ENCODE data around the gene HSPA1A.
"Not testable (repeated sequence)": the region's sequence is repeated elsewhere in the genome, so short reads cannot be mapped to it uniquely, and the experiment has no call there.

HSPA1A gene

GRCh38 chr6:31811645-31812044 lies 3.7 kb upstream of the HSPA1A start:
- no peak for DNase-seq (ENCODE audit: low read depth in 2 of 2)

GRCh38 chr6:31813465-31813849 lies 1.9 kb upstream of the HSPA1A start:
- no peak for DNase-seq (ENCODE audit: low read depth in 2 of 2)

DNA sequence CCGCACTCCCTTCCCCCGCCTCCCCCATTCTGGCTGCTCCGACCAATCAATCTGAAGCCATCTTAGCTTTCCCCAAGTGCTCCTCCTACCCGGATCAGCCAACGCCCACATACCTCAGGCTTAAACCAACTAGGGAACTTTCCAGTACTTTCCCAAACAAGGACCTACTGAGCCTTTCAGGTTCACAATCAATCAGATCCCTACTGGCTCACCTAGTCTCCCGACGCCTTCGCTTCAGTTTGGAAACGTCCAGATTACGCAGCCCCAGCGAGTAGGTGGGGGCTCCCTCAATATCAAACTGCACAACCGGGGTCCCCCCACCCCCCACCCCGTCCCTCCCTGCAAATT lies 692 bp upstream of the HSPA1A start:
- peak; percentile 52 to 56 for DNase-seq (ENCODE audit: low read depth in 2 of 2)

GRCh38 chr6:31817133-31817928 lies 2.0 kb downstream of the HSPA1A start:
- not testable (repeated sequence) for DNase-seq (ENCODE audit: low read depth in 2 of 2)

GRCh38 chr6:31817929-31818511 lies 2.7 kb downstream of the HSPA1A start:
- DNase-seq (ENCODE audit: low read depth in 2 of 2): not testable (repeated sequence)

- no peak for DNase-seq (ENCODE audit: low read depth in 2 of 2)
Observed at GRCh38 chr6:31819871-31820299, 4.5 kb downstream of the HSPA1A start.

GRCh38 chr6:31820399-31820798 lies 5.1 kb downstream of the HSPA1A start:
- DNase-seq (ENCODE audit: low read depth in 2 of 2): not testable (repeated sequence)

DNA sequence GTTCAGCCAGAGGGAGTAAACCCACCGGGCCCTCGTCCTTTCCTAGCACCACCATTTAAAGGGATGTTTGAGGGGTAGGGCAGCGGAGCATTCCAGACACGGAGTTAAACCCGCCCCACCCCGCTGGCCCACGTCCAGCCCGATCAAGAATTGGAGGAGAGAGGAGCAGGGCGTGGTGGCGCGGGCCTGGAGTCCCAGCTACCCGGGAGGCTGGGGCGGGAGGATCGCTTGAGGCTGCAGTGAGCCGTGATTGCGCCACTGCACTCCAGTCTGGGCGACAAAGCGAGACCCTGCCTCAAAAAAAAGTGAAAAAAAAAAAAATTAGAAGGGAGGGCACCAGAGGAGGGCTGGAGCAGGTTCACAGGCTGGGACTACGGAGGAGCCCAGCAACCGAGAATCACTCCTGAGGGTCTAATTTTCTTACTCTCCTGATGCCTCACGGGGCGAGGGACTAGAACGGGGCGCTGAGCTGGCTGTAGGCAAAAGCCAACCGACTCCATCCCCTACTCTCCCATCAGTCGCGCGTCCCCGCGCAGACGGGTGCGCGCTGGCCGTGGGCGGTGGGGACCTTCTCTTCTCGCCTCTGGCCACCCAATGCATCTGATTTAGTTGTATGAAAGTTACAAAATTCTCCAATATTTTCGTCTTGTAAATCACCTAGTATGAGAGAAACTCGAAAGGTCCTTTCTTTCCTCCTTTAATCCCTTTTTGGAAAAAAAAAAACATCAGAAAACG lies 6.1 kb downstream of the HSPA1A start:
- peak; percentile 61 to 64 for DNase-seq (ENCODE audit: low read depth in 2 of 2)

DNA sequence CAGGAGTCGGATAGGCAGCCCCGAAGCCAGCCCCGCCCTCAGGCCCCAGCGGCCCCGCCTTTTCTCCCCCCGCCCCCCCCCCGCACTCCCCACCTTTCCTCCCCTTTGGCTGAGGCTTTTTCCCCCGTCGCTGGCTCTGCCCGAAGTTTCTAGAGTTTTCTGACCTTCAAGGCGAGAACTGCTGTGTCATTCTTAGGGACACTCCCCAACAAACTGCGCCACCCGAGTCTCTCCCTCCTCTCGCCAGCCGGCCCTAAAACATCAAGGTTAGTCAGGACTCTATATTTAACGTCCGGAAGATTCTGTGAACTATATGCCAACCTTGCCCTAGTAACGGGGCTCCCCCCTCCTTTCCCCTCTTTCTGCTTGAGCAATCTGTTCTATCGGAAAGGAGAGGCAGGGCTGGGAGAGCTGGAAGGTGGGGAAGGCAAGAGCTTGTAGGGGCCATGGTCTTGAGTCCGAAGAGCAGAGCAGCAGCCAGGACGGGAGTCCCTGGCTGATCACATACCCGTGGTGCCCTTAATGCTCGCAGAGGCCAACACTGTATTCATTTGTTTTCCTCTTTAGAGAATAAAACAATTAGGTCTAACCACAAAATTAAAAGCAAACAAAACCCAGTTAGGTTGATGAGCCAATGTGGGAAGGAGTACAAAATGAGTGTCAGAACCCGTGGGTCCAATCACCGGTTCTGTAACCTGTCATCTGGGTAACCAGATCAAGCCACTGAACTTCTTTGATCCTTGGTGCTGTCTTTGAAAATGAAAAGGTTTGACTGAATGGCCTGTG lies 6.9 kb downstream of the HSPA1A start:
- DNase-seq (ENCODE audit: low read depth in 2 of 2): peak; percentile 40 to 46

DNA sequence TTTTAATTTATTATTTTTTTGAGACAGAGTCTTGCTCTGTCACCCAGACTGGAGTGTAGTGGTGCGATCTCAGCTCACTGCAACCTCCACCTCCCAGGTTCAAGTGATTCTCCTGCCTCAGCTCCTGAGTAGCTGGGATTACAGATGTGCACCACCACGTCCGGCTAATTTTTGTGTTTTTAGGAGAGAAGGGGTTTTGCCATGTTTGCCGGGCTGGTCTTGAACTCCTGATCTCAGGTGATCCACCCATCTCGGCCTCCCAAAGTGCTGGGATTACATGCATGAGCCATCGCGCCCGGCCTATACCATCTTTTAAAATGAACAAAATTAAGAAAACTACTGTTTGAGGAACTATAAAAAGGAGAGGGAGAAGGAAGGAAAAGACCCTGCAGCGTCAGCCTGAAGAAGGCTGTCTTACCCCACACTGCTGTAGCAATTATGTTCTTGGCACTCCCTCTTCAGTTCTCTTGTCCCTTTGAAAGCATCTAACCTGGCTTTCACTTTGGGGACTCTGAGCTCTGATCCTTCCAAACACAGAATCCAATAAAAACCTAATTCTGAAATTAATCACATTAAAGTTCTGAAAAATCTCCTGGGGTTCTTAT lies 8.4 kb downstream of the HSPA1A start:
- not testable (repeated sequence) for DNase-seq (ENCODE audit: low read depth in 2 of 2)

DNA sequence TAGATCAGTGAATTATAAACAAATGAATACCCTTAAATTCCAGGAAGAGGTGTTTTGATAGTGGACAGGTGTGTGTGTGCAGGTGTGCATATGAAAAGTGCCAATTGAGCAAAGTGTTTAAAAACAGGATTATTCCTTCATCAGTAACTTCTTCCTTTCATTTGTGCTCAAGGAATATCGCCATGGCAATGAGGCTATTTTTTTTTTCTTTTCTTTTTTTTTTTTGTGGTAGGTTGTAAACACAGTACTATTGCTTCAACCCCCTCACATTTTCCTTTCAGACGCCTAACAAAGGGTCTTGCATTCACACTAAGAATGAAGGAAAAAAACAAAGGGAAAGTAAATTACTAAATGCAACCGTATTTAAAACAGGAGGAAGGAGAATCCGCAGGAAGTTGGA lies 10.2 kb downstream of the HSPA1A start:
- DNase-seq (ENCODE audit: low read depth in 2 of 2): no peak

- no peak for DNase-seq (ENCODE audit: low read depth in 2 of 2)
Observed at GRCh38 chr6:31826793-31827285, 11.5 kb downstream of the HSPA1A start.

DNA sequence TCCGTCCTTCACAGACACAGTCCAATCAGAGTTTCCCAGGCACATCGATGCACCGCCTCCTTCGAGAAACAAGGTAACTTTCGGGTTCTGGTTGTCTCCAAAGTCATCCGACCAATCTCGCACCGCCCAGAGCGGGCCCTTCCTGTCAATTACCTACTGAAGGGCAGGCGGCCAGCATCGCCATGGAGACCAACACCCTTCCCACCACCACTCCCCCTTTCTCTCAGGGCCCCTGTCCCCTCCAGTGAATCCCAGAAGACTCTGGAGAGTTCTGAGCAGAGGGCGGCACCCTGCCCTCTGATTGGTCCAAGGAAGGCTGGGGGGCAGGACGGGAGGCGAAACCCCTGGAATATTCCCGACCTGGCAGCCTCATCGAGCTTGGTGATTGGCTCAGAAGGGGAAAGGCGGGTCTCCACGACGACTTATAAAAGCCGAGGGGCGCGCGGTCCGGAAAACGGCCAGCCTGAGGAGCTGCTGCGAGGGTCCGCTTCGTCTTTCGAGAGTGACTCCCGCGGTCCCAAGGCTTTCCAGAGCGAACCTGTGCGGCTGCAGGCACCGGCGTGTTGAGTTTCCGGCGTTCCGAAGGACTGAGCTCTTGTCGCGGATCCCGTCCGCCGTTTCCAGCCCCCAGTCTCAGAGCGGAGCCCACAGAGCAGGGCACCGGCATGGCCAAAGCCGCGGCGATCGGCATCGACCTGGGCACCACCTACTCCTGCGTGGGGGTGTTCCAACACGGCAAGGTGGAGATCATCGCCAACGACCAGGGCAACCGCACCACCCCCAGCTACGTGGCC lies 12.1 kb downstream of the HSPA1A start, which contains the start of gene HSPA1B:
TSS of gene HSPA1B (plus strand) at position 453 of the 794 bp plus-strand sequence. CDS start at position 666, 213 bp downstream.
- peak; percentile 92 to 93 for DNase-seq (ENCODE audit: low read depth in 2 of 2)

DNA sequence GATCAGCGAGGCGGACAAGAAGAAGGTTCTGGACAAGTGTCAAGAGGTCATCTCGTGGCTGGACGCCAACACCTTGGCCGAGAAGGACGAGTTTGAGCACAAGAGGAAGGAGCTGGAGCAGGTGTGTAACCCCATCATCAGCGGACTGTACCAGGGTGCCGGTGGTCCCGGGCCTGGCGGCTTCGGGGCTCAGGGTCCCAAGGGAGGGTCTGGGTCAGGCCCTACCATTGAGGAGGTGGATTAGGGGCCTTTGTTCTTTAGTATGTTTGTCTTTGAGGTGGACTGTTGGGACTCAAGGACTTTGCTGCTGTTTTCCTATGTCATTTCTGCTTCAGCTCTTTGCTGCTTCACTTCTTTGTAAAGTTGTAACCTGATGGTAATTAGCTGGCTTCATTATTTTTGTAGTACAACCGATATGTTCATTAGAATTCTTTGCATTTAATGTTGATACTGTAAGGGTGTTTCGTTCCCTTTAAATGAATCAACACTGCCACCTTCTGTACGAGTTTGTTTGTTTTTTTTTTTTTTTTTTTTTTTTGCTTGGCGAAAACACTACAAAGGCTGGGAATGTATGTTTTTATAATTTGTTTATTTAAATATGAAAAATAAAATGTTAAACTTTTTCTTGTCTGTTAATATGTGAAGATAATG lies 14.4 kb downstream of the HSPA1A start:
- no peak for DNase-seq (ENCODE audit: low read depth in 2 of 2)

GRCh38 chr6:31830886-31831335 lies 15.6 kb downstream of the HSPA1A start:
- DNase-seq (ENCODE audit: low read depth in 2 of 2): no peak

GRCh38 chr6:31831350-31832215 lies 16.2 kb downstream of the HSPA1A start:
- no peak for DNase-seq (ENCODE audit: low read depth in 2 of 2)

DNA sequence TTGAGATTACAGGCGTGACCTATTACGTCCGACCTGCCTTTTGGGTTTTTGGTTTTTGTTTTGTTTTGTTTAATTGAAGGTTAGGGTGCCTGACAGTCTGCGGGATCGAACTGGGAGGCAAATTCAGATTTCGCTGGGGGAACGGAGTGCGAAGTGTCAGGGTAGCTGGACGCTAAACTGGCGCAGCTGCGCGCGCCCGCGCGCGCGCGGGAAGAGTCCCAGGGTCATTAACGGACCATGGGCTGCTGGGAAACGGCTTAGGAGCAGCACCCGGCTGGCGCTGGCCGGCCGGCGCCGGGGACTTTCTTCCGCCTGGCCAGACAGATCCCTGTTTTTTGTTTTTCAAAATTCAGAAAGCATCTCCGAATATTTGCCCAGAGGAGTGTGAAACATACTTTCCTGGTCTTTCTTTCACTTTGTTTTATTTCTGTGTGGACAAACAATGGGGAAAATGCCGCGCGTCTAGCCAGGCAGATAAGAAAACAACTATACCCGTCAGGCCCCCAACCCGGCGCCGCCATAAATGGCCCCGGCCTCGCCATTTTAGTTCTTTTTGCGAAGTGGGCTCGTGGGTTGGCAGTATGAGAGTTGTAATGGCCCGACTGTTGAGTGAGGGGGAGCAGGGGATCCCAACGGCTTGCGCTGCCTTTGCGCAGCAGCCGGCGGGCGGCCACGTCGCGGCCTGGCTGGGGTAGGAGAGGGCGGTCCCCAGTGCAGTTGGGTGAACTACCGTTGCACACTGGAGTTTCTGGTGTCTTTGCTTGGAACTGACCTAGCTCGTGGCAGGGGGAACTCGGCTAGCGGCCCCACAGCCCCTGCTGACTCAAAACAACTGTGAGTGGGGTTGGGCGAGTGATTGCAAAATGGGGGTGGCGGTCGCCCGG lies 19.3 kb downstream of the HSPA1A start:
- peak; percentile 69 to 71 for DNase-seq (ENCODE audit: low read depth in 2 of 2)

DNA sequence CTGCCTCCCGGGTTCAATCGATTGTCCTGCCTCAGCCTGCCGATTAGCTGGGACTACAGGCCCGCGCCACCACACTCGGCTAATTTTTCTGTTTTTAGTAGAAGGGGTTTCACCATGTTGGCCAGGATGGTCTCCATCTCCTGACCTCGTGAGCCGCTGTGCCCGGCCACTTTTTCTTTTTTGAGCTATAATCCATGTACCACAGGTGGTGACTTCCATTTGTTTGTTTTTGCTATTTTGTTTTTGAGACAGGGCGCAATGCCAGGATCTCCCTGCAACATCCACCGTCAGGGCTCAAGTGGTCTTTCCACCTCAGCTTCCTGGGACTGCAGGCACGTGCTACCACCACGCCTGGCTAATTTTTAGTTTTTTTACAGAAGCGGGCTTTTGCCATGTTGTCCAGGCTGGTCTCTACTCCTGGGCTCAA lies 20.7 kb downstream of the HSPA1A start:
- no peak for DNase-seq (ENCODE audit: low read depth in 2 of 2)

All from stimulated activated CD8-positive, alpha-beta memory T cell treated with anti-CD3 and anti-CD28 coated beads, Interleukin-15, amount 100 ng/mL, for 48 hours (primary cell).